ENCODE measurements around the gene GNPDA1. TPM values are rescaled to one million over a fixed set of nuclear protein-coding genes. Genes with fewer than 3 reads are reported as not detected.

The GNPDA1 gene
- total and polyA plus RNA-seq, 8 donors = 4.1 to 15.5 (median 8.4) TPM

DNA sequence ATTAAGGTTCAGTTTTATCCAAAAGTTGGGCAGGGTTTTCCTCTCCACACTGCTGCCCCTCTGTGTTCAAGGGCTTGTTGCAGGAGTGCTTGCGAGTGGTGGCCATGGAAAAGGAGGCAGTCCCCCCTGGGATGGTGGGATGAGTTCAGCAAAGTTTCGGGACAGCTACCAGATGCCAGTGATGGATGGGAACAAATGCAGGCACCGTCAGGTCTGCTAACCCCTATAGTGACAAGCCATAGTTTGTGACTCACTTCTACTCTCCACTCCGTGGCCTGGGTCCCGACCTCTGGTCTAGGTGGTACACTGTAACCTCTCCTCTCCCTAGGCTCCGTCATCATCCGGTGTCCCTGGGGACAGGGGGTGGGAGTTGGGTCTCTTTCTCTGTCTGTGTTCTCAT is 47.8 kb downstream of the GNPDA1 start:
- DNase-seq (no peak), FAIRE-seq (no peak), ATAC-seq (no peak)
- H3K27me3 ChIP-seq = no peaks in the 10 kb centered on the region
- no peak overlapping the region for H3K27ac ChIP-seq
- intact Hi-C loops (cut with DNase I) = no loop called here
- WGBS, 2 donors = 51 to 75% methylated on average over 7 of the region's 7 CpGs
- H3K4me3 ChIP-seq = no peak overlapping the region
- no peaks in the 10 kb centered on the region for H3K9me3 ChIP-seq
- H3K4me1 ChIP-seq = peaks cover 5 to 10% (median 6%) of the 10 kb centered on the region in 3 donors
- TF ChIP-seq, protein P1, sequence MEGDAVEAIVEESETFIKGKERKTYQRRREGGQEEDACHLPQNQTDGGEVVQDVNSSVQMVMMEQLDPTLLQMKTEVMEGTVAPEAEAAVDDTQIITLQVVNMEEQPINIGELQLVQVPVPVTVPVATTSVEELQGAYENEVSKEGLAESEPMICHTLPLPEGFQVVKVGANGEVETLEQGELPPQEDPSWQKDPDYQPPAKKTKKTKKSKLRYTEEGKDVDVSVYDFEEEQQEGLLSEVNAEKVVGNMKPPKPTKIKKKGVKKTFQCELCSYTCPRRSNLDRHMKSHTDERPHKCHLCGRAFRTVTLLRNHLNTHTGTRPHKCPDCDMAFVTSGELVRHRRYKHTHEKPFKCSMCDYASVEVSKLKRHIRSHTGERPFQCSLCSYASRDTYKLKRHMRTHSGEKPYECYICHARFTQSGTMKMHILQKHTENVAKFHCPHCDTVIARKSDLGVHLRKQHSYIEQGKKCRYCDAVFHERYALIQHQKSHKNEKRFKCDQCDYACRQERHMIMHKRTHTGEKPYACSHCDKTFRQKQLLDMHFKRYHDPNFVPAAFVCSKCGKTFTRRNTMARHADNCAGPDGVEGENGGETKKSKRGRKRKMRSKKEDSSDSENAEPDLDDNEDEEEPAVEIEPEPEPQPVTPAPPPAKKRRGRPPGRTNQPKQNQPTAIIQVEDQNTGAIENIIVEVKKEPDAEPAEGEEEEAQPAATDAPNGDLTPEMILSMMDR (IDR thresholded peaks at IDR 0.05) = no peak
- H3K36me3 ChIP-seq = no peaks in the 10 kb centered on the region

DNA sequence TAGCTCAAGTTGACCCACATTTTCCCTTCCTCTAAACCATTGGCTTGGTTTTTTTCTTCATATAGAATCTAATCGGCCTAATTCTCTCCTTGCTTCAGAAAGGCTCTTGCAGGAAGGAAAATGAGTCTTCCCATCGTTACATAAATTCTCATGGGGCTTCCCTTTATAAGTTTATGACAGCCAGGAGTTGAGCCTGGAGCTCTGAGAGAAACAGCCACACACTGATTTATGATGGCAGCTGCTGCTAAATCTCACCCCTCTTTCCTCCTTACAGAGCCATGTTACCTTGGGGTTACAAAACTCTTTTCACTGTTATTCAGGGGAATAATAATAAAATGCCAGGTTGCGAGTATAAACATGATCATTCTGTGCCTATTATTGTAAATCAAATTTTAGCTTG is 49.1 kb downstream of the GNPDA1 start:
- no peaks in the 10 kb centered on the region for H3K36me3 ChIP-seq
- 35 to 40% methylated on average over 3 of the region's 3 CpGs for WGBS, 2 donors
- H3K27me3 ChIP-seq = no peaks in the 10 kb centered on the region
- FAIRE-seq = no peak
- intact Hi-C loops (cut with DNase I) = no loop called here
- H3K27ac ChIP-seq = no peak overlapping the region
- H3K4me3 ChIP-seq = no peak overlapping the region
- H3K4me1 ChIP-seq = peaks cover 0 to 7% (median 0%) of the 10 kb centered on the region in 3 donors
- TF ChIP-seq, protein P1 (IDR thresholded peaks at IDR 0.05) = no peak
- no peak for ATAC-seq
- no peak for DNase-seq
- no peaks in the 10 kb centered on the region for H3K9me3 ChIP-seq

DNA sequence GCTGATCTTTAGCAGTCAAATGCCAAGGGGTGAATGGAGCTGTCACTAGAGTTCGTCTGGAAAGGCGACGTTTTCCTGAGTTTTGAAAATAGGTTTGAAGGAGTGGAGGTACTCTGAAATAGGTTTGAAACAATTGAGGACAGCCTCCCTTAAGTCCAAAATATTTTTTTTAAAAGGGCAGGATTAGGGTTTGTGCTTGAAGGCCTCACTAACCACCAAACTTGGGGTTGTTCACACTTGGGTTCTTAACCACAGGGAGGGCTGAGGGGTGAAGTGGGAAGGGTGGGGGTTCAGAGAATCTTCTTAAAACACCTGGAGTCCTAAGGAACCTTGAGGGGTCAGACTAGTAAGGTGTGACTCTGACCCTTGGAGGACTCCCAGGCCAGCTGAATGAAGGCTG is 51.4 kb downstream of the GNPDA1 start:
- Histone ChIP-seq H3K4me1 (peaks cover 0 to 3% (median 0%) of the 10 kb centered on the region in 3 donors), H3K27me3 (no peaks in the 10 kb centered on the region), H3K36me3 (no peaks in the 10 kb centered on the region), H3K9me3 (no peaks in the 10 kb centered on the region), H3K27ac (no peak overlapping the region), H3K4me3 (no peak overlapping the region)
- intact Hi-C loops (cut with DNase I) = no loop called here
- FAIRE-seq = no peak
- DNase-seq = no peak
- 81 to 91% methylated on average over 3 of the region's 3 CpGs for WGBS, 2 donors
- no peak for ATAC-seq
- TF ChIP-seq, protein P1 (IDR thresholded peaks at IDR 0.05) = no peak

DNA sequence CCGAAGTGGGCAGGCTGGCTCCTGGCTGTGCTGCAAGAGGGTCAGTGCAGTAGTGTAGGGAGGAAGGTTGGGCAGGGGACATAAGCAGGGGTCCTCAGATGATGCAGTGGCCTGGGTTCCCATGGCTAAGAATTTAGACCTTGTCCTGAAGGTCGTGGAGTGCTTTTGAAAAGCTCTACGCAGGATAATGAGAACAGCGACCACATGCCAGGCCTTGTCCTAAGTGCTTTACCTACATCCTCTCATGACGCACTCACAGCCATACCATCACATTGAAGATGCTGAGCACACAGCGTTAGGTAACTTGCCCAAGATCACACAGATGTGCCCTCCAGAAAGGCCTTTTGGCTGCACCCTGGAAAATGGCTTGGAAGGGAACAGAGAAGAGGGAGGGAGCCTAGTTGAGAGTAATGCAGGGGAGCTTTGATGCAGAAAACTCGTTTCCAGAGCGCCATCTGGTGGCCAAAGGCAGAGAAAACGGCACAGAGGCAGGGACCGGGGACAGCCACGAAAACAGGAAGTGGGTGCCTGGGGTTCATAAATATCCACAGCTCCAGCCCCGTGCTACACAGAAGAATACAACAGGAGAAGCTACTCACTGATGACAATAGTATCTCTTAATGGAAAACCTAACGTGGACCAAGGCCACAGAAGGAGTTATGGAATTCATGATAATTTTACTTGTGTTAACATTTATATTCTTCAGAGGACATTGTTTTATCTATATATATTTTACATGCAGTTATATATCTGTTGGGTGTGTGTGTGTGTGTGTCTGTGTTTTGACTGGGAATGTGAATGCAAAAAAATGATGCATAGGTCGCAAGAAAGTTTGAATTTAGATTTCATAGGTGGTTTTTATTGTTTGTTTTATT is 52.1 kb downstream of the GNPDA1 start:
- no peaks in the 10 kb centered on the region for H3K27me3 ChIP-seq
- FAIRE-seq = peak; percentile 29
- TF ChIP-seq, protein P1 (IDR thresholded peaks at IDR 0.05) = peak; percentile 78 to 93 (median 84)
- intact Hi-C loops (cut with DNase I) = no loop called here
- WGBS, 2 donors = 25% methylated on average over 14 of the region's 14 CpGs
- ATAC-seq = peak; percentile 94 to 97 (median 95)
- H3K27ac ChIP-seq = no peak overlapping the region
- H3K4me1 ChIP-seq = peaks cover 0 to 3% (median 0%) of the 10 kb centered on the region in 3 donors
- no peak overlapping the region for H3K4me3 ChIP-seq
- no peaks in the 10 kb centered on the region for H3K36me3 ChIP-seq
- DNase-seq = peak; percentile 78 to 90 (median 88)
- no peaks in the 10 kb centered on the region for H3K9me3 ChIP-seq

DNA sequence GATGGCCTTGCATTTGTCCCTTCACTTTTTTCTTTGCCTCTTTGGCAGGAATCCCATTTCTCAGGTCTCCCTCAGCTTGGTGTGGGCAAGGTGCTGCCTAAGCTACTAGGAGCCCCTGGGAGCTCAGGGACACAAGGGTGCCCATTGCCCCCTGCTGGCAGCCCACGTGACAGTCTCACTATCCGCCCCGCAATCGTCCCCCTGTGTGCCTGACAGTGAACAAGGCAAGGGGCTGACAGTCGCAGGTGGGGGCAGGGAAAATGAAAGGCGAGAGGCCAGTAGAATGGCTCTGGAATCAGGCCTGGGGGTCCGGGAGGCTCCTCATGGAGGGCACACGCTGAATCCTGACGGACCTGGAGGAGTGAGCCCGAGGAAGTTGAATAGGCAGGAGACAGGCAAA is 52.8 kb downstream of the GNPDA1 start:
- TF ChIP-seq, protein P1 (IDR thresholded peaks at IDR 0.05) = no peak
- 46 to 54% methylated on average over 10 of the region's 10 CpGs for WGBS, 2 donors
- Histone ChIP-seq H3K36me3 (no peaks in the 10 kb centered on the region), H3K27ac (no peak overlapping the region), H3K4me1 (peaks cover 0 to 3% (median 0%) of the 10 kb centered on the region in 3 donors), H3K4me3 (no peak overlapping the region), H3K27me3 (no peaks in the 10 kb centered on the region), H3K9me3 (no peaks in the 10 kb centered on the region)
- intact Hi-C loops (cut with DNase I) = no loop called here
- ATAC-seq = peak in 3 of 4 donors; percentile 34 to 39 (median 37)
- no peak for FAIRE-seq
- peak in 2 of 6 donors; percentile 37 to 73 for DNase-seq

Measured in pancreas (tissue), 10 donors.